SIG-M5 treated with dmso at 0.1 percent for 504 hours (cell line): Measurements from ENCODE around the gene CACNA1H.

Source experiments
- DNase-seq: peaks from one replicate; lab custom pipeline; 2025; ENCODE audit not compliant: unreplicated experiment; lab: John Stamatoyannopoulos, UW

CACNA1H gene

GRCh38 chr16:1210461-1210860 is 57.6 kb downstream of the CACNA1H start:
- no peak for DNase-seq

- DNase-seq, result no peak
Observed at GRCh38 chr16:1211451-1212268, 58.8 kb downstream of the CACNA1H start.

- DNase-seq, result no peak
Observed at GRCh38 chr16:1212616-1213194, 59.8 kb downstream of the CACNA1H start.

GRCh38 chr16:1213231-1213630 is 60.3 kb downstream of the CACNA1H start:
- DNase-seq, result no peak

- no peak for DNase-seq
Observed at GRCh38 chr16:1213796-1214372, 61.0 kb downstream of the CACNA1H start.

GRCh38 chr16:1214719-1215118 is 61.8 kb downstream of the CACNA1H start:
- DNase-seq, result no peak

- no peak for DNase-seq
Observed at GRCh38 chr16:1215574-1216295, 62.8 kb downstream of the CACNA1H start.

GRCh38 chr16:1216296-1216619 is 63.4 kb downstream of the CACNA1H start:
- DNase-seq, result no peak

- no peak for DNase-seq
Observed at GRCh38 chr16:1216681-1217400, 63.9 kb downstream of the CACNA1H start.

- no peak for DNase-seq
Observed at GRCh38 chr16:1217526-1217925, 64.6 kb downstream of the CACNA1H start.

- no peak for DNase-seq
Observed at GRCh38 chr16:1218061-1218929, 65.4 kb downstream of the CACNA1H start.

GRCh38 chr16:1218930-1219611 is 66.2 kb downstream of the CACNA1H start:
- no peak for DNase-seq

GRCh38 chr16:1220098-1220728 is 67.3 kb downstream of the CACNA1H start:
- no peak for DNase-seq

GRCh38 chr16:1220841-1221627 is 68.1 kb downstream of the CACNA1H start:
- no peak for DNase-seq

- DNase-seq, result no peak
Observed at GRCh38 chr16:1221628-1222552, 69.0 kb downstream of the CACNA1H start.

GRCh38 chr16:1222553-1223354 is 69.8 kb downstream of the CACNA1H start:
- no peak for DNase-seq
